NCI-H2227 (cell line): ENCODE data around the gene FRMPD4.
"Not testable (repeated sequence)": the region's sequence is repeated elsewhere in the genome, so short reads cannot be mapped to it uniquely, and the experiment has no call there.

Experiments used
- DNase-seq: peaks from one replicate; lab custom pipeline; 2025; ENCODE audit not compliant: unreplicated experiment; lab: John Stamatoyannopoulos, UW

FRMPD4 gene

DNA sequence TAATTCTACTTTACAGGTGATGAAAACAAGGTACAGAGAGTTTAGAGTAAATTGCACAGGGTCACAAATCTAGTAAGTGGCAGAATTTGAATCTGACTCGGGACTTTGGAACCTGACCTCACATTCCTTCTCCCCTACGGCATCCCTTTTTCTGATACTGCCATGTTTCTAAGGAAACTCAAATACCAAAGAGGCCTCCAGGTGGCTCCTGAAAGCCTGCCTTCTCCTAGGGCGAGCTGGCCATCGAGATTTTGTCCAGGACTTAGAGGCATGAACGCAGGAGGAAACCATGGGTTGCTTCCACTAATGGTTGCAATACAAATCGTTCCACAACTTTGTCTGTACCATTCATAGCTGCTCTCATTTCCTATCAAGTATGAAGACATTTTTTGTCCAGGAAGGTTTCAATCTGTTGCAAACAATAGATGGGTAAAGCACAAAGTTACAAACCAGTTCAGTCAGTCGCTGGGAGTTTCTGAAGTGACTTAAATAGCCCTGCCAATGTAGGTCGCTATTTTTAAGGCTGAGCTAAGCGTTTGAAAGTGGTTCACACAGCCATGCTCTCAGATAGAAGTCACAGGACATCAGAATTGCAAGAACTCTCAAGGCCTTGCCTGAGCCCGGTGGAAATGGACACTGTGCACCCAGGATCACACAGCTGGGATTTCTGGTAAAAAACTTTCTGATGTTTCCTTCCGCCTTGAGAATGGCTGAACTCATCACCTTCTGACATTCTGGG is 356.3 kb downstream of the FRMPD4 start:
- DNase-seq, result no peak

GRCh38 chrX:12496343-12496742 is 358.1 kb downstream of the FRMPD4 start:
- no peak for DNase-seq

DNA sequence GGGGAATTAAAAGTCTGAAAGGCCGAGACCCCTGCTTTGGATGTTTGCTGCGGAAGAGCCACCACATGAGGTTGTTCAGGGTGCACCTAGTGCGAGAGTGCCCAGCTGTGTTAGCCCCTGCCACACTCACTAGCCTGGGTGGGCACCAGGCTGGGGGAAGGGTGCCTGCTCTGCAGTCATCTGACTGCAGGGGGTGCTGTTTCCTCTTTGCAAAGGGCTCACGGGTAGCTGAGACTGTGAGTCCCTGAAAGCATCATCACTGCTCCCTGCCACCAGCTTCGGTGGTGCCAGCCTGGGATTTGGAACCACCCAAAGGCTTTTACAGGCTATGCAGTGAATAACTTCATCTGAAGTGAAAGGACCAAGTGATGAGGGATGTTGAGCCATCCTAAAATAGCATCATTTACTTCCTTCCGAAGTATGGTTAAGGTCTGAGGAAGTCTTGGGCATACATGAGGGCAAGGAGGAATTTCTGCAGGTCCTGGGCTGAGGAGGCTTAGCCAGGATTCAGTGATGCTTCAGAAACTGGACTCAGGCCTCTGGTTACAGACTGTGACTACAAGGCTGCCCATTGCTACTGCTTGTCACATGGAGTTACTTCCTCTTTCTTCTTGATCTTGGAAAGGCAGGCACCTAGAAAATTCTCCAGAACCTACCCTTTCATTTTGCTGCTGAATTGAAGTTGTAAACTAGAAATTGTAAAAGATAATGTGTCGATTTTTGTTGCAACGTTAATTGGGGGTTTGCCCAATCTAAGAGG is 359.7 kb downstream of the FRMPD4 start:
- no peak for DNase-seq

DNA sequence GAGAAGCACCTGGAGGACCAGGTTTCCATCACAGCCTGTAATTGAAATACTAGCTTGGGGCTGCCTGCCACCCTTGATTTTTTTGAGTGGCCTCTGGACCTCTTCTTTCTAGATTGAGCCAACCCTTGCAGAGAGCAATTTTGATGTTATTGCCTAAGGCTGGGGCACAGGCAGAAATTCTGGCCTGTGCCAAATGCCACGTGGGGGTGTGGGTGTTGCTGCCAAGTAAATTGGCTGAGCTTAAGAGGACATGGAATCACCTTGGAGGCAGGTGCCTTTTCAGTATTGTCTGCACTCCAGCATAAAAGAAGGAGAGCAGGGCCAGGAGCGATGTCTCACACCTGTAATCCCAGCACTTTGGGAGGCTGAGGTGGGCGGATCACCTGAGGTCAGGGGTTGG is 366.9 kb downstream of the FRMPD4 start:
- no peak for DNase-seq

DNA sequence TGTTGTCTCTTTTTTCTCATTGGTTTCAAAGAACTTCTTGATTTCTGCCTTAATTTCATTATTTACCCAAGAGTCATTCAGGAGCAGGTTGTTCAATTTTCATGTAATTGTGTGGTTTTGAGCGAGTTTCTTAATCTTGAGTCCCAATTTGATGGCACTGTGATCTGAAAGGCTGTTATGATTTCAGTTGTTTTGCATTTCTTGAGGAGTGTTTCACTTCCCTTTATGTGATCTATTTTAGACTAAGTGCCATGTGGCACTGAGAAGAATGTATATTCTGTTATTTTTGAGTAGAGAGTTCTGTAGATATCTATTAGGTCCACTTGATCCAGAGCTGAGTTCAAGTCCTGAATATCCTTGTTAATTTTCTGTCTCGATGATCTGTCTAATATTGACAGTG is 377.1 kb downstream of the FRMPD4 start:
- DNase-seq, result not testable (repeated sequence)

GRCh38 chrX:12526306-12526705 is 388.0 kb downstream of the FRMPD4 start:
- no peak for DNase-seq

- not testable (repeated sequence) for DNase-seq
Observed at GRCh38 chrX:12538096-12538495, 399.8 kb downstream of the FRMPD4 start.

DNA sequence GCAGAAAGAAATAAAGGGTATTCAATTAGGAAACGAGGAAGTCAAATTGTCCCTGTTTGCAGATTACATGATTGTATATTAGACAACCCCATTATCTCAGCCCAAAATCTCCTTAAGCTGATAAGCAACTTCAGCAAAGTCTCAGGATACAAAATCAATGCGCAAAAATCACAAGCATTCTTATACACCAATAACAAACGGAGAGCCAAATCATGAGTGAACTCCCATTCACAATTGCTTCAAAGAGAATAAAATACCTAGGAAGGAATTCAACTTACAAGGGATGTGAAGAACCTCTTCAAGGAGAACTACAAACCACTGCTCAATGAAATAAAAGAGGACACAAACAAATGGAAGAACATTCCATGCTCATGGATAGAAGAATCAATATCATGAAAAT is 404.0 kb downstream of the FRMPD4 start:
- peak; percentile 46 for DNase-seq

GRCh38 chrX:12548341-12548740 is 410.1 kb downstream of the FRMPD4 start:
- no peak for DNase-seq

GRCh38 chrX:12548746-12549145 is 410.5 kb downstream of the FRMPD4 start:
- no peak for DNase-seq

GRCh38 chrX:12554206-12554605 is 415.9 kb downstream of the FRMPD4 start:
- no peak for DNase-seq

GRCh38 chrX:12563121-12563520 is 424.8 kb downstream of the FRMPD4 start:
- no peak for DNase-seq

DNA sequence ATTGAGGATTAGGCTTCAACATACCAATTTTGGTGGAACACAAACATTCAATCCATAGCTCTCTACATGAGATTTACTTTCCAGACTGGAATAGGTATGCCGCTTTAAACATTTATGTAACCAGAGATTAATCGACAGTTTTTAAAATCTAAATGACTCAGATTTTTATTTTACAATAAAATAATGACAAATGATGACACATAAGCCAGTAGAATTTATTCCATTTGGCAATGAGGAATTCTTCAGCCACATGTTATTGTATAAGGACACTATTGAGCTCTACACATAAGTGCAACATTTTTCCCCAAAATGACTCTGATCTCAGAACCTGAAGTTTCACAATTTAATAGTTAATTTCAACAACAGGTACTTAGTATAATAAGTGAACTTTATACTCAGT is 425.9 kb downstream of the FRMPD4 start:
- DNase-seq, result no peak

GRCh38 chrX:12567857-12568256 is 429.6 kb downstream of the FRMPD4 start:
- DNase-seq, result no peak

DNA sequence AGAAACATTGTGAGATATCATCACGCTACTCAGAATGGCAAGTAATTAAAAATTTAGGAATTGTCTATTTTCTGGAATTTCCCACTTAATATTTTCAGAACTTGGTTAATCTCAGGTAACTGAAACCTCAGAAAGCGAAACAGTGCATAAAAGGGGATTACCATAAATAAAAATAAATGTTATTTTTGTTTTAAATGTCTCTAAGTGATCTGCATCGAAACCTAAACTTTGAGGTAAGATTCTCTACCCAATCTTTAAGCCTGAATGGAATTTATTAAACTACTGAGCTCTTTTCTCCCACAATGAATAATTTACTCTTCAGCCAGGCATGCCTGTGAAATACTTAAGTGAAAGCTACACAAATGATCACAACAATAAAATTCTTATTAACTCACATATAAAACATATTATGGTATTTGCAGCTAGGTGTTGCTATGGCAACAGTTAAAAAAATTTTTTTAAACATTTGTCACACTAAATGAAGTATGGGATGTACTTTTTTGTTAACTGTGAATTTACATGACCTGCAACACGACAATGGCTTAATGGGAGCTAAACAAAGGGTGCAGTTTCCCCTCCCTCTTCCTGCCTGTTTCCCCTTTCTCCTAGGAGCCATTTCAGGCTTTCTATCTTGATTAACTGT is 432.7 kb downstream of the FRMPD4 start:
- DNase-seq, result no peak

DNA sequence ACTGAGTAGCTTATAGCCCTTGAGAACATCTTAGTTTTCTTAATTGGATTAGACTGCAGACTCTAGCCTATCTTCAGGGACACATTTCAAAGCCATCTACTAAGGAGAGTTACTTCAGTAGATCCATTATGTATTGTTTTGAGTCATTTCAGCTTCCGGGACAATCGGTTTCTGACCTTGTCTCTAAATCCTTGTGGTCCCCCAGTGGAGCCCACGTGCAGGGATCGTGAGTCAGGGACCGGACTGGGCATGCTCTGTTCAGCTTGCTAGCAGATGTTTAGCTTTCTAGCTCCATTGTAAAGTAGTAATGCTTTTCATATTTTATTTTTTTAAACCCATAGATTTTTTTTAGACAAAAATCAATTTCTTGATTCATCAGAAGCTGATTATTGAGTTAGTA is 441.0 kb downstream of the FRMPD4 start:
- DNase-seq, result no peak

DNA sequence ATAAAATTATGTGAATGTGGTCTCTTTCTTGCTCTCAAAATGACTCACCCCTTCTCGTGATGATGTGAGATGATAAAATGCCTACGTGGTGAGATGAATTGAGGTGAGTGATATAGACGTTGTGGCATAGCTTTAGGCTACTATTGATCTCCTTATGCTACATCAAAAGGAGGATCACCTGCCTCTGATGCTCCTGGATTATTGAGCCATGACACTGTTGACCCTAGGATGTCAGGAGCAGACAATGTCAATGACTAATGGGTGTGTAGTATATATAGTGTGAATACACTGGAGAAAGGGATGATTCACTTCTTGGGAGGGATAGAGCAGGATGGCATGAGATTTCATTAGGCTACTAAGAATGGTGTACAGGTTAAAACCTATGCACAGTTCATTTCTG is 442.3 kb downstream of the FRMPD4 start:
- no peak for DNase-seq

- DNase-seq, result no peak
Observed at GRCh38 chrX:12581546-12581945, 443.3 kb downstream of the FRMPD4 start.

- DNase-seq, result no peak
Observed at GRCh38 chrX:12582649-12583048, 444.4 kb downstream of the FRMPD4 start.

DNA sequence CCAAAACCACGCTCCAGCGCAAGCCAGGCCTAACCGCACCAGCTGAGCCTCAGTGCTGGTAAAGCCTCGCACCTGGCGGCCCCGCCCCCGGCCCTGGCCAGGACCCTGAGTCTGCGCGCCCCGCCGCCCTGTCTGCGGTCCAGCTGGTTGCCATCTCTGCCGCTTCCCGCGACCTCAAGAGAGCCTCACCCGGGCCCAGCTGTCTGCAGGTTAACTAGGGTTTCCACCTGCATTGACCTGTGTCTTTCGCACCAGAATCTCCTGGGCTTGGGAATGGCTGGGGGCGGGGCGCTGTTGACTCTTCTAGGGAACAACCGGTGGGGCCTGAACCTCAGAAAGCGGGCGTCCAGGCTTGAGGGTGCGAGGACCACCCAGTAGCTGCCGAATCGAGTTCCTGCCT is 445.3 kb downstream of the FRMPD4 start:
- DNase-seq, result no peak

DNA sequence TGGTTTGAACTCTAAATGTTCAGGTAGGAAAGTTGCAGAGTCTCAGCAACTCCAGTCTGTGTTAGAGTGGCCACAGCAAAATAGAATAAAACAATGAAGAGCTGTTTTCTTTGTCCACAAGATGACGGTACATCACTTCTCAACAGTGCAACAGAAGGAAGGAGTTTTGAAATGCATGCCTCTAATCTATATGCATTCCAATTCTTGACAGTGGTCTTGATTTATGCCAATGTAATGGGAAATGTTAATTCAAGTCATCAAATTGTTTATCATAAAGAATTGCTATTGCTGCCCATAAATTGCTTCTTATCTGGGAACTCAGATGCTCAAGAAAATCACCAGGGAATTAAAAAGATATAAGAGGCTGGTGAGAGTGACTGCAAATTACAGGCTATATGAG is 457.4 kb downstream of the FRMPD4 start:
- no peak for DNase-seq

- no peak for DNase-seq
Observed at GRCh38 chrX:12610079-12610478, 471.8 kb downstream of the FRMPD4 start.
